Measurements from ENCODE around the gene IL17RA.

DNA sequence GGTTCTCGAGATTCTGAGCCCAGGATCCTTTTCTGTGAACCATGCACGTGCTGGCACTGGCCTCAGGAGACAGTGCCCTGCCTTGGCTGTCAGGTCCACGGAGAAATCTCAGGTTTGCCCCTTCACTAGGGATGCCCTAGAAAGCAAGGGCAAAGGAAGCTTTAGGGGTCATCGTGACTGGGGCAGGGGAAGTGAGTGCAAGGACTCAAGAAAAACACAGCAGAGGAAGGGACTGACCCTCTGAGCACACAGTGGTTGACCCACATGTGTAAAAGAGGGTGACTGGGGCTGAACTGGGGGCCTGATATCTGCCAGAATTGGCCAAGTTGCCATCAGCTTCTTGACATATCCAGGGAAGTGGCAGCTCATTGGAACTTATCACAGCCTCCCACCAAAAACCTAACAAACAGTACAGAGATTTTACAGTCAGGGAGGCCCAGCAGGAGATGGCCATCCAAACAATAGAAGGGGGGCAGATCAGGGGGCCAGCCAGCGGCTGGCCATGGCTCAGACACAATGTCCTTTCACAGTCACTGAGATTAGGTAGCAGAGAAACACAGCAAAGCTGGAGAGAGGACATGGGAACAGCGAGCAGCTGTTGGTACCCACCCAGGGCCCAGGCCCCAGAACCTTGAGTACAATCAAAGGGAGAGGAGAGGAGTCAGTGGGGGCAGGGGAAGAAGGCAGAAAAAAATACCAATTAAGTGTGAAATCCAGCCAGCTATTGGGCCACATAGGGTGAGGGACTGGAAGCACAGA, 32.0 kb downstream of the IL17RA start:
- TF ChIP-seq, protein P1, sequence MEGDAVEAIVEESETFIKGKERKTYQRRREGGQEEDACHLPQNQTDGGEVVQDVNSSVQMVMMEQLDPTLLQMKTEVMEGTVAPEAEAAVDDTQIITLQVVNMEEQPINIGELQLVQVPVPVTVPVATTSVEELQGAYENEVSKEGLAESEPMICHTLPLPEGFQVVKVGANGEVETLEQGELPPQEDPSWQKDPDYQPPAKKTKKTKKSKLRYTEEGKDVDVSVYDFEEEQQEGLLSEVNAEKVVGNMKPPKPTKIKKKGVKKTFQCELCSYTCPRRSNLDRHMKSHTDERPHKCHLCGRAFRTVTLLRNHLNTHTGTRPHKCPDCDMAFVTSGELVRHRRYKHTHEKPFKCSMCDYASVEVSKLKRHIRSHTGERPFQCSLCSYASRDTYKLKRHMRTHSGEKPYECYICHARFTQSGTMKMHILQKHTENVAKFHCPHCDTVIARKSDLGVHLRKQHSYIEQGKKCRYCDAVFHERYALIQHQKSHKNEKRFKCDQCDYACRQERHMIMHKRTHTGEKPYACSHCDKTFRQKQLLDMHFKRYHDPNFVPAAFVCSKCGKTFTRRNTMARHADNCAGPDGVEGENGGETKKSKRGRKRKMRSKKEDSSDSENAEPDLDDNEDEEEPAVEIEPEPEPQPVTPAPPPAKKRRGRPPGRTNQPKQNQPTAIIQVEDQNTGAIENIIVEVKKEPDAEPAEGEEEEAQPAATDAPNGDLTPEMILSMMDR (optimal IDR thresholded peaks at IDR 0.05 in 1 of 3, IDR thresholded peaks at IDR 0.05 in 1 of 3, conservative IDR thresholded peaks at IDR 0.05 in 1 of 3; ENCODE audit: extremely low read depth in 1 of 3, insufficient read depth in 2 of 3, low read length in 3 of 3), result no peak
- no peak for TF ChIP-seq EZH2 (IDR thresholded peaks at IDR 0.05; ENCODE audit: low read length)

Measured in keratinocyte (primary cell).